NOMO-1 treated with dmso at 0.1 percent for 144 hours (cell line): ENCODE results near the gene NFASC.

ENCODE experiments used
- DNase-seq: peaks from one replicate; lab custom pipeline; 2025; ENCODE audit not compliant: unreplicated experiment; lab: John Stamatoyannopoulos, UW

The NFASC gene

DNA sequence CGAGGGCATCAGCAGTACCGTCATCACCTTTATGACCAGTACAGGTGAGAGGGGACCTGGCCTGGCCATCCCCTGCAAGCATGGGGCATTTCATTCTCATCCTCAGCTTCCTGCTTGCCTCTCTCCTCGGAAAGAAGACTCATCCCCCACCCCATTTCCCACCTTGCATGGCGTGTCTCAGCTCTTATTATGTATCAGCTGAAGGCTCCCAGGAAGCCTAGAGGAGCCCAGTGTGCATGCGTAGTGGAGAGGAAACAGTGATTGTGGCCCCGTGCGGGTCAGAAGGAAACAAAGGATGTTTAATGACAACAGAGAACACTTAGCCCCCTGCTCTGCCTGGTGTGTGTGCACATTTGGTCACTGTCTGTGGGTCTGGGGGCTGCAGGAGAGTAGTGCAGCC is 132.0 kb downstream of the NFASC start:
- DNase-seq: no peak

DNA sequence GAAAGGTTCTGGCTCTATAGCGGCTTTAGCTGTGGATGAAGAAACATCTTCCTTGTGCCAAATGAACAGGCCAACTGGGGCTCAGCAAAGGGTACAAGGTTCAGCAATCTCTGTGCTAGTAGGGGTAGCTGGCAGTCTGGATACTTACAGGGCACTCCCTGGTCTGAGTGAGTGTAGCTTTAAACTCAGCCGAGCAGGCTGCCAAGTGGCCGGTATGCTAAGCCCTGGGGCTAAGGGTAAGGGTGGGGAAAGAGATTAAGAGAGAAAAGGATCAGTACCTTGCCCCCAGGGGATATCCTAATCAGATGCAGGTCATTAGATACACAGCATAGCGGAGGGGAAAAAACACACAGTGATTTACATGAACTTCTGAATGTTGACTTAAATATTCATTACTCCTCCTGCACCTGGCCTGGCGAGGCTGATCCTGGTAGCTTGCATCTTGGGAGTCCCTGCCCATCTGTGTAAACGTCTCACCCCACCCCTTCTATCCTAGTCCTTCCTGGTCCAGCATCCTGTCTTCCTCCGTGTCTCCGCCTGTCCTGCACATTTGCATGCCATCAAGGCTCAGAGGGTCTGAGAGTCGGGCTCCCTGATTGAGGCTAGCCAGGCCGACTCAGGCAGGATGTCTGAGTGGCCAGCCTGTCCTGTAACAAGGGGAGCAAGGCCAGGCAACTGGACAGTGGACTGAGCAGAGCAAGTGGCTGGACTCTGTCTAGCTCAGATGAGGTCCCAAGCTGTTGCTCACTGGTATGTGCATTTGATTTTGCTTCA is 132.9 kb downstream of the NFASC start:
- no peak for DNase-seq

DNA sequence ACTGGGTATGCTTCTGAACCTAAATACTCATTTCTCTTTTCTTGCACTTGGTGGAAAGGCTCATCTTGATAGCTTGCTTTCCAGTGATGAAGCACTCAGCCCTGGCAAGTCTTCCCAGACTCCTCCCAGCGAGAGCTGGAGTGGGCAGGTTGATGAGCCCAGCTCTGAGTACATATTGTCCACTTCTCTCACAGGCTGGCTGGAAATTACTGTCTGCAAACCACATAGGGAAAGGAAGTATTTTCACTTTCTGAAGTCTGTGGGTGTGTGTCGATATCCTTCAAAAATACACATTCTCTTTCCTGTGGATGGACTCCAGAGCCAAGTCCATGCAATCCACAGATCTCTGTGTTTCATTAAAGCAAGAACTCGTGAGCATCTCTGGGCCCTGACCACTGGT is 133.7 kb downstream of the NFASC start:
- DNase-seq: no peak

DNA sequence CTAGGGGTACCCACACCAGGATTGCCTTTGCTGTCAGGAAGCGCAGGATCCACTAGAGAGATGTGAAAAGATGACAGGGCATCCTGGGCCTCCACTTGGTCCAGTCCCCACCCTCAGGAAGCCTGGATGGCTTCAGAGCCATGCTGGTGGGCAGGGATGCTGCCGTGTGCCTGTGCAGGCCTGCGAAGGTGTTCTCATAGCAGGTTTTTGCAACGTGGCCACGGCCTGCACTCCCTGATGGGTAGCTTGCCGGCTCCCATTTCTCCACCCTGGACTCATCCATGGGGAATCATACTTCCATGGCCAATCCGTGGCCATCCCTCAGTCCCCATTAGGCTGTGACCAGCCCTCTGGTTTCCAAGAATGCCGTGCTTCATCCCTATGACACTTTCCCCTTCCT is 138.2 kb downstream of the NFASC start:
- DNase-seq: no peak

DNA sequence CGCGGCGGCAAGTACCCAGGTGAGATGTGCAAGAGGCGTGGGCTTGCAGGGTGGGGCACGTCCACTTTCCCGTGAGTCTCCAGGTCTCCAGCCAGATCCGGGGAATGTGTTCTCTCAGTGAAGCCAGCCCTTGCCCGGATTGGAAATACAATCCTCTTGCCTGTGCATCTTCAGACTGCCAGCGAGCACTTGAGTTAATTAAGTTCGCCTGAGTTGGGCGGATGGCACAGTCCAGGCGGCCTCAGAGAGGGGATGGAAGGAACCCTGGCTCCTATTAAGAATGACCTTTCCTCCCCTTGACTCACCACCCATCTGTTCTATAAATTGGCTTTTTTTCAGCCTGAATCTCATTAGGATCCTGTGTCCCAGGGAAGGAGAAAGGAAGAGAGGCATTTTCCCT is 139.0 kb downstream of the NFASC start:
- DNase-seq: no peak

DNA sequence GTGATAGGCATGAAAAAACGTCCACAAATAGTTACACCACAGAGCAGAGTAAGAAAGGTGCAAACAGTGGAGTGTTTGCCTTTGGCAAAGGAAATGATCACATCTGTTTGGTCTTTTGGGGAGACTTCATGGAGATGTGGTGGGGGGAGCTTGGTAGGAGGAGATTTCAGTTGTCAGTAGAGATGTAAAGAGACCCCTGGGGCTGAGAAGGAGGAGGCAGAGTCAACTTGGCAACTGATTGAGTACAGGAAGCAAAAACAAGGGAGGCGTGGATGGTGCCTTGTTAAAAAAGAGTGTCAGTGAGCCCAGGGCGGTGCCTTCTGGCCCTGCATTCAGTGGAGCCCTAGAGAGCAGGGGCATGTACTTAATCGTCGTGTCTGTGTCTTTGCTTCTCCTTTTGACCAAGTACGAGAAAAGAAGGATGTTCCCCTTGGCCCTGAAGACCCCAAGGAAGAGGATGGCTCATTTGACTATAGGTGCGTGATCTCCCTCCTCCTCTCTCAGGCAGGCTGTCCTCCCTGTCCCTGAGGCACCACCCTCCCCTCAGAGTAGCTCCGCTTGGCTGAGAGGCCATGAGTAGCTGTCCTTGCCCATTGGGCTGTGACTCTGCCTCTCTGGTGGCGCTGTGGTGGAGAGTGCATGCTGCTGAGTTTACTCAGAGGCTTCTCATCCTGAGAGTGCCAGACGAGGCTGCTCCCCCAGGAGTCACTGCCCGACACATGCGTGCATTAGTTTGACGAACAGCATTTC is 141.9 kb downstream of the NFASC start:
- no peak for DNase-seq

DNA sequence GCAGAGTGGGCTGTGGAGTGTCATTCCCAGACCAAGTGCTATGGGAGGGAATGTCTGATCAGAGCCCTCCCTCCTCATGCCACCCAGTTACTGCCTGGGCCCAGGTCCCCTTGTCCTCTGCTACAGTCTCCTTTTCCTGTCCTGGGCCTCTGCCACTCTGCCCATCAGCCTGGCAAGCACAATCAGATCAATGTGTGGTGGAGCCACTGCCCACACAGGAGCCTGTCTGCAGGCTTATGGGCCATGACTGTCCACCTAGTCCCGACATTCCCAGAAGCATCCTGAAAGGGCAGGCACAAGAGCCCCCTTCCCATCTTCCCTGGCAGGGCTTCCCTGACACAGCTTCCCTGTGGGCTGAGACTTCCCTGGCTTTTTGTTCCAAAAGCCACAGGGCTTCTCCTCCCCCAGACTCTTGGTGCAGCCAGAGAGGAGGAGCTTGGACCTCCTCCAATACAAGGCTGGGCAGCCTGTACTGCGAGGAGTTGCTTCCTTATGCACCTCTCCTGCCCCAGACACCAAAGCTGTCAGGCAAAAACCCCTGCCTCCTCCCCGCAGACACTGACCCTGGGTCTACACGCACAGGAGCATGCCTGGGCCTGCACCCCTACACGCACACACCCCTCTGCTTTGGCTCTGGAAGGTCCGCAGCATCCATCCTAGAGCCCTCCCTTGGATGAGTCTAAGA is 143.2 kb downstream of the NFASC start:
- no peak for DNase-seq

DNA sequence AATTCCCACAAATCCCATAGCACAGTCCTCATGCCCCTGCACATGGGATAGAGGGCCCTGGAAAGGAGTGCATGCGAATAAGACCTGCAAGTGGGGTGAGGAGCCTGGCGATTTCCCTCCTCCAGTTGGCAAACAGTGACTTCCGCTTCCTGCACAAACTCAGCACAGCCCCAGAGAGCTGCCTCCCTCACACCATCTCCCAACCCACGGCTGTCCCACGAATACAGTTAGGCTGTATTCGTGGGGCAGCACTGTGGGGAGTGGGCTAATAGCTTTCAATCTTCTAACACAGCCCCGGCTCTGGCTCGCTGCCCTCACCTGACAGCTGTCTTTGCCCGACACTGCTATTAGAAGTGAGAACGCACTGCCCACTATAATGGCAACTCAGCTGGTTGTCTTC is 144.1 kb downstream of the NFASC start:
- no peak for DNase-seq

DNA sequence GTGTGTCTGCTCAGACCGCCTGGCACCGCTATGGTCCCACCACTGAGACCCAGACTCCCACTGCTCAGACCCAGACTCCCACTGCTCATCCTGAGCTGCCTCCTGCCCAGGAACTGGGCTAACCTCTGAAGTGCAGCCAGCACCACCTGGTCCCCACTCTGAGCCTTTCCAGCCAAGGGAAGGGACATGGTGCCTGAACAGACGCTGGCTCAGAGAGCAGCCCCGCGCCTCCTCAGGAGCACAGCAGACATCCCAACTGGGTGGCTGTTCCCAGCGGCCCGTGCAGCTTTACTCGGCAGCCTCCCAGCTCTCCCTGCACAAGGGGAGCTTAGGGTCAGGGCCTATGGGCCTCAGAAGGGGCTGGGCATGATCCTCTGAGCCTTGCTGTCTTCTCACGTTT is 144.6 kb downstream of the NFASC start:
- DNase-seq: no peak

DNA sequence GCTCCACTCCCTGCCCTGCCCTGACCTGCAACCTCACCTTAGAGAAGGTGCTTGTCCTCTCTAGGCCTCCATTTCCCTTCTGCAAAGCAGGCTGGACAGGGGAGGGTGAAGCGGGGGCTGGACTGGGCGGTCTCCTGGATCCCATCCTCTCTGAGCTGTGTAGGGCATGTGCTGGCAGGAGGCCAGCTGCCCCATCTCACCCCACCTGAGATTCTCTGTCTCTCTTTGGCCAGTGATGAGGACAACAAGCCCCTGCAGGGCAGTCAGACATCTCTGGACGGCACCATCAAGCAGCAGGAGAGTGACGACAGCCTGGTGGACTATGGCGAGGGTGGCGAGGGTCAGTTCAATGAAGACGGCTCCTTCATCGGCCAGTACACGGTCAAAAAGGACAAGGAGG is 145.4 kb downstream of the NFASC start:
- DNase-seq: no peak

DNA sequence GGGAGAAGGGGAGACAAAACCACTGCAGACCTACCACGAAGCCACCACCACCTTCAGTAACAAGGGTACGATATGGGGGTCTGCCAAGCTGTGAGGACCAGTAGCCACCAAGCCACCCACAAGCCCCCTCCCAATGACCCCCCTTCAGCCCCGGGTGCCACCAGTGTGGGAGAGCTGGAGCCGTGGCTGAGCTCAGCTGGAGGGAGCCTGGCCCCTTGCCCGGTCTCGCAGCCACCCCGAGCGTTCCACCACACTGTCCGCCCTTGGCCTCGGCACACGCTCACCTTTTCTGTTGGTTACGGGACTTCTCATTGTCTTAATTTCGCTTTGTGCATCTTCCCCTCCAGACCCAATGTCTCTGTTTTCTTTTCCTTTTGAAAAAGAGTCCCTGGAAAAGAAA is 145.9 kb downstream of the NFASC start:
- no peak for DNase-seq

DNA sequence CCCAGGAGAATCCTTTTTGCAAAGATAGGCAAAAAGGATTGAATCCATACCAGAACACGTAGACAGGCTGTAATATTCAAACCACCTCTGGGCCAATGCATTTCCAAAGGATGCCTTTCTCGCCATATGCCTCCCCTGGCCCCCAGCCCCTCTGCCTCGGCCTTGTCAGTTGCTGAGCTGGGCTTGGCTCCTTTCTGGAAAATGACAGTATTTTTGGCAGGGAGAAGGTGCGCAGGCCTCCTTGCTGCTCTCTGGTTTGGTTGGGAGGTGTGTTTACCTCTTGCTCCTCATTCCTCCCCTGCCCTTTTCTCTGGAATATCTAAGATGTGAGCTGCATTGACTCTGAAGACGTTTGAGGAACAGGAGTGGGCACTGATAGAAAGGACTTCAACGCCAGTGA is 146.3 kb downstream of the NFASC start:
- no peak for DNase-seq

DNA sequence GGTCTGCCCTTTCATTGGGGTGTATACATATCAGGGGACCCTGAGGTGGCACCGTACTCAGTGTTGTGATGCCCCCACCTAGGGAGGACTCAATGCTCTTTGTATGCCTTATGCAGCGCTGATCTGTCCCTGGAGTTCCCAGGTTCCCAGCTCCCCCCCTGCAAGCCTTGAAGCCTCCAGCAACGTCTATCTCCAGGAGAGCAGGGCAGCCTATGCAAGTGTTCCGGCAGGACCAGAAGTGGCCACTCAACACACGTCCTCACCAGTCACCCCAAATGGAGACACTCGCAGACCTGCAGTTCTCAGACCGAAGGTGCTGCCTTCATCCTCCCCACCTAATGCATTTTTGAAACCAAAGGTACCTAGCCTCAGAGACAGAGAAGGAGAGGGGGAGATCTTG is 147.1 kb downstream of the NFASC start:
- DNase-seq: no peak

DNA sequence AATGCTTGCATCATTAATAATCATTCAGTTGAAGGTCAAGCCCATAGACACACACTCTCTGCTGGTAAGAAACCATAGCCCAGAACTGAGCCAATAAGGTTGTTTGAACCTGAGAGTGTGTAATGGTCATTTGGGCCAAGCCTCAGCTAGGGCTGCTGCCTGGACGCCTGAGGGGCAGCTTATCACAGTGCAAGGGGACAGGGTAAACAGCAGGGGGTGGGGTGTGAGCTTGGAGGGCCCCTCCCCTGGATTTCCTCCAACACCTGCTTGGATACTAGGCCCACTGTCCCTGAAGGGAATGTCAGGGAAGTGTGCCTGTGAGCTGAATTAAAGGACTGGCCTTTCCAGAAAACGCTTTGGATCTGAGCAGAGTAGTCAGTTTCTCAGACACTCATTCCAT is 147.7 kb downstream of the NFASC start:
- DNase-seq: no peak

DNA sequence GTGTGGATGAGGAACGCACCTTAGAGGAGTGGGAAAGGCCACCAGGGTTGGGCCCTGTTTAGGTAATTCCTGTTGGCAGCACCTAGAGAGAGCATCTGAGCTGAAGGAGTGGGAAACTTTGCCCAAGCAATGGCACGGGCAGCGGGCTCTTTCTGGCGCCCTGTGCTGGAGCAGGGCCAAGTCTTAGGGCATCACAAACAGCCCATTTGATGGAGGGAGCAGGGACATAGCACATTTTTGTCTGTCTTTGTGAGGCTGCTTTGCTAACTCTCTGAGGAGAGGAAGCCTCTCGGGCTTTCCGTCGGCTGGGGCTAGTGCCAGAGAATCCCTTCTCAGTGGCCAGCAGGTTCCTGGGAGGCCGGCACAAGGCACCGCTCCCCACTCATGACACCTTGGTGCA is 149.8 kb downstream of the NFASC start:
- DNase-seq: no peak

DNA sequence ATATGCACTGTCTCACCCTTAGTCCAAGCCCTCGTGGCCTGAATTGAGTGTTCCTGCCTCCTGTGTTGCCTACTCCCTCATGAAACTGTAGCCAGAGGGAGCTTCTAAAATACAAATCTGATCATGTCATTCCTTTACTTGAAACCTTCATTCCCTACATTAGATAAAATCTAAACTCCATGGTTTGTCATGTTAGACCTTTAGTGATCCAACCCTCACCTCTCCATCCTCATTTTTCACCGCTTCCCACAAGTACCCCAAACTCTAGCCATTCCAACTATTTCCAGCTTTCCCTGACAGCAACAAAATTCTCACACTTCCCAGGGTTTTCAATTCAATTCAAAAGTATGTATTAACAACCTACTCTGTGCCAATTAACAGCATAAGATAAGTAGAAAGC is 154.0 kb downstream of the NFASC start:
- DNase-seq: no peak

DNA sequence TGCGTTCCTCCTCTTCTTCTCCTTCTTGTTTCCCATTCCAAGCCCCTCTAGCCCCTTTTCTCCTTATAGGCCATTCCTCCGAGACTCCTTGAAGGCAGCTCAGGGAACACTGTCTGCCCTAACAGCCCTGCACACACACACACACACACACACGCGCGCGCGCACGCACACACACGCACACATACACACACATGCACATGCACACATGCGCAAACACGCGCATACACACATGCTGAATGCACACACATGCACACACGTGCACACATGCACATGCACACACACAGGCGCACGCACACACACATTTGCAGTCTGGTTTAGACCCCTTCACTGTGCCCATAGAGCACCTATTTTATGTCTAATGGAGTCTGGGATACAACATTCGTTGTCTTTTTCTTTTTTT is 154.6 kb downstream of the NFASC start:
- DNase-seq: no peak

DNA sequence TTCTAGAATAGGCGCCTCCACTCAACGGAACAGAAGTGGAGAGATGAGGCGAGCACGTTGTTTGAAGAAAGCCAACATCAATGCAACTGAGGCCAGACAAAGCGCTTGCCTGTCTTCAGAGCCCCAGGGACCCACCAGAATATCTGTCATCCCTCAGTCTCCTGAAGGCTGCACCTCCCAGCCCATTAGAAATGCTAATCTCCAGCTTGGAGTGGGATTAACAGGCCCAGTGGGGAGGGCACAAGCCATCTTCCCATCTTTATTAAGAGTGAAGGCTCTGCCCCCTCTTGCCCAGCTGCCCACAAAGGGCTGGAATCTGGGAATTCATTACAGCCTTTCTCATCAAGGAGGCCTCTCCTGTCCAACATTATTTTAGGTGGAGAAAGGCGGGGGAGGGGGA is 155.5 kb downstream of the NFASC start:
- no peak for DNase-seq

DNA sequence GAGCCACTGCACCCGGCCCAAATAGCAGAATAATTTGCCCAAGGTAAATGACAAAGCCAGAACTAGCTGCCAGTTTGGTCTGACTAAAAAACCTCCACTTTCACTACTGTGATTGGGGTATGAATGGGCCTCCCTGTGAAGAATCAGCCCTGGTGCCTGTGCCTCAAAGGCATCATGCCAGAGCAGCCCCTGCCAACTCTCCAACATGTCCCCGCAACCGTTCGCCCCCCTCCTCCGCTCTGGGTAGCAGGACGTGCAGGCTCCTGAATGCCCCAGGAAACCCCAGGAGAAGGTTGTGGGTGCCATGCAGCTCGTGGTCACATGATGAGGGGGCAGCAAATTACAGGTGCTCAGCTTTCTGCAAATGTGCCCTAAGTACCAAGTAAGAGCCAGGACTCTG is 157.7 kb downstream of the NFASC start:
- DNase-seq: no peak

DNA sequence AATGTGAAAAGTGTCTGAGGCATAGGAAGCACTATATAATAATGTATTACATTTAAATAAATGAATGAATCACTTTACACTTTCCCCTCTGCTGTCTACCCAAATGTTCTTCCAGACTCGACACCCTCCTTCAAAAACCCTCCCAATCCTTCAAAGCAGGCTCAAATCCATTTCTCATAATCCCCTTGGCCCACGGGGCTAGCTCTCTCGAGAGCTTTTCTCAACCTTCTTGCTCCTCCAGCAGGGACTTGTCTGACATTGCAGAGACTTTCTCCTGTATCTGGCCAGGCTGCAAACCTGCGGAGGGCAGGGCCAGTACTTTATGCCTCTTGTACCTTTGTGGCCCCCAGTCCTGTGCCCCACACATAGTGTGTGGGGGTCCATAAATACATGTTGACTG is 158.3 kb downstream of the NFASC start:
- no peak for DNase-seq

DNA sequence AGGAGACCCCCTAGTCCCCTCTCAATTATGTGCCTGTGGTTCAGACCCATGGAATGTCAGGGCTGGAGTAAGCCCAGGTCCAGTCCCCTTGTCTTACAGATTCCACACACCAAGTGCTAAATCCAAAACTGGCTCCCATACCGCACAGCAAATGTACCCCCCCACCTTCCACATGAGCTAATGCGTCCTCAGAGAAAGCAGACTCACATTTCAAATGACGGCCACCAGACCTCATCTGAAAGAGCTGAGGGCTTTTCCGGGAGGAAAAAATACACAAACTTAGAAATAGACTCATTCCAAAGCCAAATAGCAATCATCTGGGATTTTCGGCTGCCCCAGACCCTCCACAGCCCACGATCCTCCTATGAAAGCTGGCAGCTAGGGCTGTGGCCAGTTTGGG is 159.6 kb downstream of the NFASC start:
- DNase-seq: no peak

DNA sequence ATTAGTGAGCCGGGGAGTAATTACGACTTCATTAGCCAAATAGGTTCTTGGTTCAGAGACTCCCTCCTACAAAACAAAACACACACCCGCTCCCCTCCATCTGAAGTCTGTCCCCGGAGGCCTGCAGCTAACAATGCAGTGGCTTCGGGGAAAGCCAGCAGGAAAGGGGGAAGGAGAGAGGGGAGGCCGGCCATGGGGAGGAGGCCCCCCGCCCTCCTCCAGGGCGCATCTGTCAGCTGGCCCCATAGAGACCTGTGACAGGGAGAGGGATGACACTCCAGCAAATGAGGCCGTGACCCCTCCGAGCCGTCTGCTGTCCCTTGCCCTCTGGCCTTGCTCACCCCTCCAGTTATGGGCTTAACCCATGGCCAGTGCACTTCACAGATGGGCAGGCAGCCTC is 160.2 kb downstream of the NFASC start:
- no peak for DNase-seq
